Measurements from ENCODE around the gene UBE2O.

UBE2O gene

DNA sequence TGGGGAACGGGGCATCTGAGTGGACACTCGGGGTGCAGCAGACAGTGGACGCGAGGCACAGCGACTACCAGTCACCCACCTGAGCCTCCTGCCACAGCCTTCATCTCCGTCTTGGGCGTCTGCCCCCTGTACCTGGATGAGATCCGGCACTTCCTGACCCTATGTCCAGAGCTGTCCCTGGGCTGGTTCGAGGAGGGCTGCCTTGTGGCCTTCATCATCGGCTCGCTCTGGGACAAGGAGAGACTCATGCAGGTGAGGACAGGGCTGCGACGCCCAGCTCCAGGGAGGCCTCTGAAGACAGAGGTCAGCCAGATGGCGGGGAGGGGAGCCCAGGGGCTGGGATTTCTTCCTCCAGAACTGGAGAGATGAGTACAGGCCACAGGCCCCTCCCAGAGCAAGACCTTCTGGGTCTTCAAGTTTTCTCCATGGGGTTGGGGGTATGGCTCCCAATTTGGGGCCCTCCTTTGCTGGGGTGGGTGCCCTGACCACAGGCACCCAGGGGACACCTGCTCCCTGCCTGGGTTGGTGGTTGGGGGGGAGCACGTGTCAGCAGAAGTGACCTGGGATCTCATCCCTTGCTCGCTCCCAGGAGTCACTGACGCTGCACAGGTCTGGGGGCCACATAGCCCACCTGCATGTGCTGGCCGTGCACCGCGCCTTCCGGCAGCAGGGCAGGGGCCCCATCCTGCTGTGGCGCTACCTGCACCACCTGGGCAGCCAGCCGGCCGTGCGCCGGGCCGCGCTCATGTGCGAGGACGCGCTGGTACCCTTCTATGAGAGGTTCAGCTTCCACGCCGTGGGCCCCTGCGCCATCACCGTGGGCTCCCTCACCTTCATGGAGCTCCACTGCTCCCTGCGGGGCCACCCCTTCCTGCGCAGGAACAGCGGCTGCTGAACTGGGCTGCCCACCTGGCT, 16.4 kb upstream of the UBE2O start:
- Histone ChIP-seq H2AFZ (no peak overlapping the region), H3K9me3 (ENCODE audit: control insufficient read depth, low read length) (no peaks in the 10 kb centered on the region), H3K9ac (no peak overlapping the region), H3K4me2 (ENCODE audit: low read length) (no peak overlapping the region), H3K79me2 (no peaks in the 10 kb centered on the region), H3K27ac (no peak overlapping the region), H3K4me3 (ENCODE audit: low read depth, low read length) (no peak overlapping the region), H3K27me3 (ENCODE audit: control insufficient read depth, insufficient read depth, low read length) (no peaks in the 10 kb centered on the region), H3K4me1 (no peaks in the 10 kb centered on the region), H3K36me3 (ENCODE audit: control insufficient read depth, insufficient read depth, low read length) (no peaks in the 10 kb centered on the region)
- TF ChIP-seq, protein P1, sequence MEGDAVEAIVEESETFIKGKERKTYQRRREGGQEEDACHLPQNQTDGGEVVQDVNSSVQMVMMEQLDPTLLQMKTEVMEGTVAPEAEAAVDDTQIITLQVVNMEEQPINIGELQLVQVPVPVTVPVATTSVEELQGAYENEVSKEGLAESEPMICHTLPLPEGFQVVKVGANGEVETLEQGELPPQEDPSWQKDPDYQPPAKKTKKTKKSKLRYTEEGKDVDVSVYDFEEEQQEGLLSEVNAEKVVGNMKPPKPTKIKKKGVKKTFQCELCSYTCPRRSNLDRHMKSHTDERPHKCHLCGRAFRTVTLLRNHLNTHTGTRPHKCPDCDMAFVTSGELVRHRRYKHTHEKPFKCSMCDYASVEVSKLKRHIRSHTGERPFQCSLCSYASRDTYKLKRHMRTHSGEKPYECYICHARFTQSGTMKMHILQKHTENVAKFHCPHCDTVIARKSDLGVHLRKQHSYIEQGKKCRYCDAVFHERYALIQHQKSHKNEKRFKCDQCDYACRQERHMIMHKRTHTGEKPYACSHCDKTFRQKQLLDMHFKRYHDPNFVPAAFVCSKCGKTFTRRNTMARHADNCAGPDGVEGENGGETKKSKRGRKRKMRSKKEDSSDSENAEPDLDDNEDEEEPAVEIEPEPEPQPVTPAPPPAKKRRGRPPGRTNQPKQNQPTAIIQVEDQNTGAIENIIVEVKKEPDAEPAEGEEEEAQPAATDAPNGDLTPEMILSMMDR (IDR thresholded peaks at IDR 0.05): no peak

DNA sequence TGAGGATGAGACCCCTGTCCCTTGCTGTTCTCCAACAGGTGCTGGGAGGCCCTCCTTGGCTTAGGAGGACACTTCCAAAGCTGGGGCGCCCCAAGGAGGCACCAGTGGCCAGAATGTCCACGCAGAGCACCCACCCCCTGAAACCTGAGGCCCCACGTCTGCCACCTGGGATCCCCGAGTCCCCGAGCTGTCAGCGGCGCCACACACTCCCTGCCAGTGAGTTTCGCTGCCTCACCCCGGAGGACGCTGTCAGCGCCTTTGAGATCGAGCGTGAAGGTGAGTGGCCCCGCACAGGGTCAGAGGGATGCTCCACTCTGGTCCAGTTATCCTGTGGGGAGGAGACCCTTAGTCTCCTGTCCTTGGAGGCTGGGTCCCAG, 15.7 kb upstream of the UBE2O start:
- Histone ChIP-seq H2AFZ (no peak overlapping the region), H3K9me3 (ENCODE audit: control insufficient read depth, low read length) (no peaks in the 10 kb centered on the region), H3K4me3 (ENCODE audit: low read depth, low read length) (no peak overlapping the region), H3K4me1 (no peaks in the 10 kb centered on the region), H3K27me3 (ENCODE audit: control insufficient read depth, insufficient read depth, low read length) (no peaks in the 10 kb centered on the region), H3K27ac (no peak overlapping the region), H3K79me2 (no peaks in the 10 kb centered on the region), H3K9ac (no peak overlapping the region), H3K36me3 (ENCODE audit: control insufficient read depth, insufficient read depth, low read length) (no peaks in the 10 kb centered on the region), H3K4me2 (ENCODE audit: low read length) (no peak overlapping the region)
- TF ChIP-seq, protein P1 (IDR thresholded peaks at IDR 0.05): no peak

DNA sequence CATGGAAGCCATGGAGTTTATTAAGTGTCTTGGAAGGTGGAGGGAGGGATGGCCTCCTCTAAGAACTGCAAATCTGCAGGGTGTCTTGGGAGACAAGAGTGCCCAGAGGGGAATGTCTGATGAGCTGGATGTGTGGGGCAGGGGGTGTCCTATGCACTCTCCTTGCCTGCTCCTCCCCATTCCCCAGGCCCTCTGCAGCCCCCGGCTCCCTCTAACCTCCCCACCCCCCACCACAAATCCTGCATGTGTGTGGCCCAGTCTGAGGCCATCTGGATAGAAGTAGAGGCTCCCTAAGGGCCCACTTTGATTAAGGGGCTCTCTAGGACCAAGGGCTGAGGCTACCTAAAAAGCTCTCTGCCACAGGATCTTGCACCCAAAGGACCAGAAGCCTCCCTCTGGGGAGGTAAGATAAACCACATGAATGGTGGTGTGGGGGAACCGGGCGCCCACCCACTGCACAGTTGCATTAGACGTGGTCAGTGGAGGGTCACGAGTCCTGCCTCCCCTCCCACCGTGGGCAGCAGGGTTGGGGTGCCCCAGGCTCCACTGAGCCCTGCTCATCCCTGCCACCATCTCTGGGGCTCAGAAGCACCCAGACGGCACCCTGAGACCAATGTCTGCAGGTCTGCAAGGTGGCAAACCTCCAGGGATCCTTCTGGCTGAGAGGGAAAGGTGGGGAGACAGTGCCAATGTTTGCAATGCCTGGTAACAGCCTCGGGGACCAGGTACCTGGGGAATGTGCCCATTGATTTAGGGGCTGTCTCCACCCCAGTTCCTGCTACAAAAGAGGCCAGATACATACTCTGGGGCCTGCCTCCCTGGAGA, 15.1 kb upstream of the UBE2O start:
- no peak overlapping the region for H3K4me2 ChIP-seq (ENCODE audit: low read length)
- no peaks in the 10 kb centered on the region for H3K27me3 ChIP-seq (ENCODE audit: control insufficient read depth, insufficient read depth, low read length)
- H3K36me3 ChIP-seq (ENCODE audit: control insufficient read depth, insufficient read depth, low read length): no peaks in the 10 kb centered on the region
- no peak overlapping the region for H2AFZ ChIP-seq
- no peak overlapping the region for H3K27ac ChIP-seq
- no peaks in the 10 kb centered on the region for H3K79me2 ChIP-seq
- TF ChIP-seq, protein P1 (IDR thresholded peaks at IDR 0.05): no peak
- no peaks in the 10 kb centered on the region for H3K9me3 ChIP-seq (ENCODE audit: control insufficient read depth, low read length)
- no peaks in the 10 kb centered on the region for H3K4me1 ChIP-seq
- no peak overlapping the region for H3K4me3 ChIP-seq (ENCODE audit: low read depth, low read length)
- H3K9ac ChIP-seq: no peak overlapping the region

DNA sequence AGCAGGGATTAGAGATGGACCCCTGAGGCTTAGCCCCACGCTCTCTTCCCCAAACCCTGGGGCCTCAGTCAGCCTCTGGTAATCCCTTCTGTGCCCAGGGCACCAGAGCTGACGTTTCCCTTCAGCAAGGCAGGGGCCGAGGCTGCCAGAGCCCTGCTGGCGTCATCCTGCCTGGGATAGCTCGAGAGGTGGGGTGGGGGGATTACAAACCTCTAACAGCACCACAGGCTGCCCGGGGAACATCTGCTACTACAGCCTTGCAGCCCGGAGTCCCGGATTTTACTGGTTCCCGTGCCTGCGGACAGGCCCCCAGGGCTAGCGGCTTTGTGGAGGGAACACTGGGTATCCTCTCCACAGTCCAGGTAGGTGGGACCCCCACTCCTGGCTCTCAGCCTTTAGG, 14.4 kb upstream of the UBE2O start, which contains the start of gene AANAT:
Gene AANAT (plus strand): TSS at position 238 of the 400 bp plus-strand sequence. CDS start 1,144 bp downstream, outside the sequence.
- H3K4me1 ChIP-seq: no peaks in the 10 kb centered on the region
- no peak within 1 kb of the TSS for H3K9ac ChIP-seq
- H3K36me3 ChIP-seq (ENCODE audit: control insufficient read depth, insufficient read depth, low read length): no peaks in the 10 kb centered on the region
- H2AFZ ChIP-seq: no peak within 1 kb of the TSS
- H3K79me2 ChIP-seq: no peaks in the 10 kb centered on the region
- no peak within 1 kb of the TSS for H3K27ac ChIP-seq
- no peak within 1 kb of the TSS for H3K4me2 ChIP-seq (ENCODE audit: low read length)
- H3K27me3 ChIP-seq (ENCODE audit: control insufficient read depth, insufficient read depth, low read length): no peaks in the 10 kb centered on the region
- no peaks in the 10 kb centered on the region for H3K9me3 ChIP-seq (ENCODE audit: control insufficient read depth, low read length)
- TF ChIP-seq, protein P1 (IDR thresholded peaks at IDR 0.05): no peak
- no peak within 1 kb of the TSS for H3K4me3 ChIP-seq (ENCODE audit: low read depth, low read length)
